GM18867 (cell line): ENCODE data around the gene CRTC2.
"Not testable (repeated sequence)": the region's sequence is repeated elsewhere in the genome, so short reads cannot be mapped to it uniquely, and the experiment has no call there.

Experiments
- ATAC-seq: cut with Tn5 transposase; IDR thresholded peaks from one replicate; pipeline ENCODE4 v1.9.1; 2021; ENCODE audit warnings: mild to moderate bottlenecking, moderate library complexity; ENCODE audit not compliant: unreplicated experiment

Gene CRTC2

DNA sequence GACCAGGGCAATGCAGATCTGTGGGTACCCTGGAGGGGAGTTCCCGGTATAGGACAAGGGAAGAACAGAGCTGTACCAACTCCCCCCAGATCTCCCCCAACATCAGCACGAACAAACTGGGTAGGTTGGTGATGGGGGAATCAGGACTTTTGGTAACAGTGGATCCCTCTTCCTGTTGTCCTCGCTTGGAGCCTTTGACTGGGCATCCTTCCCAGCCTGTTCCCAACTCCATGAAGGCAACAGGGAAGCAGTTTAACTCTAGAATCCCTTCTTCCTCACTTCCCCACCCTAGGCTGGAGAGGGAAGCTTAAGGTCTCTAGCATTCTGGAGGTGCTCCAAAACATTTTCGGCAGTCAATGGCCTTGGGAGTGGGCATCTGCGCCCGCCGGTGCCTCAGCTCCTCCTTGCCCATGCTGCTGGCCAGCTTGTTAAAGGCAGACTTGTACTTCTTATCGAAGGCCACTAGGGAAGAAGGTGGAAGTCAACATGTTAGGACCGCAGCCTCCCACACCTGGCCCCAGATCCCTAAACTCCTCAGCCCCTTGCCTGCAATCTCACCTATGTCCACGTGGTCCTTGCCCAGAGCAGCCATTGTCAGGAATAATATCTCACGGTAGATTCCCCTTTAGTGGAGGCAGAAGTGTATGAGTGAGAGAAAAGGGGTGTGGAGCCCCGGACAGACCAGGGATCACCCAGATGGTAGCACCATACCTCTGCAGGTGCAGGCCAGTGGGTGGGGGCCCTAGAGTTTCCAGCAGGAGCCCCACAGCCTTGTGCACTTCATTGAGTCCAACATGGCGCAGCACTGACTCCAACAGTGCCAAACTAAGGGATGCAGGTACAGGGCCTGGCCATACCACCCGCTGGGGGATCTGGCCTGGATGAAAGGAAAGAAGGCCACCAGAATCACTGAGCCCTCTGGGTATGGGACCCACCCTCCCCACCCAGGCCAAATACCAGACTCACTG is 28.1 kb downstream of the CRTC2 start:
- no peak for ATAC-seq

DNA sequence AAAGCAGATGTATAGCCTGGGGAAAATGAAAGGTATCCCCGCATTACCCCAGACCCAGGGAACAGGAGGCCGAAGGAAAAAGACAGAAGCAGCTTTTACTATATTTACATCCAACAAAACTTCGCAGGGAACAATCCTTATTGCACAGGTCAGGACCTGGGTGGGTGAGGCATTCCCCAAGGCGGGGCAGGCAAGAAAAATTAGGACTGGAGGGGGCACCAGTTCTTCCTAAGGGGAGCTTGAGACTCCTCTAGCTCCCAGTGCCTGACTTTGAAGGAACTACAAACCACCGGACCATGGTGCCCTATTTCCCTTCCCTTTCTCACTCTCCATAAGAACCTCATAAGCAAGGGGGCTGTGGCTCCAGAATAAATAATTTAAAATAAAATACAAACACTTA is 29.0 kb downstream of the CRTC2 start:
- no peak for ATAC-seq

DNA sequence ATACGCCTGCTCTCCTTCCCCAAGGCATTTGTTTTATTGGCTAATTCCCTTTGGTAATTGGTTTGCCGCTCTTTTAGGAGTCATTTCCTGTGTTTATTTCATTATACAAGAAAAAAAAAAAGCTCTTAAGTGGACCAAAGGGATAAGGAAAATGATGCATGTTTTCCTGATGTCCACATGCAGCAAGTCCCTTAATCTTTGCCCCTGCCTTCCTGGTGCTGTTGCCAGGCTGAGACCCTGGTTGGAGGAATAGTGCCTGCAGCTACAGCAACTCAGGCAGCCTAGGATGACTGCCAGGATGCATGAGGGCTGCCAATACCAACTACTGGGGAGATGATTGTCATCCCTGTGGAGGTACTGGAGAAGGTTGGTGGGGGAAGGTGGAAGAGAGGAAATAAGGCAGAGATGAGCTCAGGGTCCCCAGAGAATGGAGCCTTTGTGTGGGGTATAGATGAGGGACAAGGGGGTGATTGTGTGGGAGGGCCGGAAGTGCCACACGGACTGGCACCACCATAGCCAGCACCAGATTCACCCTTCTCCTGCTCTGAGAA is 29.5 kb downstream of the CRTC2 start:
- ATAC-seq, result no peak

DNA sequence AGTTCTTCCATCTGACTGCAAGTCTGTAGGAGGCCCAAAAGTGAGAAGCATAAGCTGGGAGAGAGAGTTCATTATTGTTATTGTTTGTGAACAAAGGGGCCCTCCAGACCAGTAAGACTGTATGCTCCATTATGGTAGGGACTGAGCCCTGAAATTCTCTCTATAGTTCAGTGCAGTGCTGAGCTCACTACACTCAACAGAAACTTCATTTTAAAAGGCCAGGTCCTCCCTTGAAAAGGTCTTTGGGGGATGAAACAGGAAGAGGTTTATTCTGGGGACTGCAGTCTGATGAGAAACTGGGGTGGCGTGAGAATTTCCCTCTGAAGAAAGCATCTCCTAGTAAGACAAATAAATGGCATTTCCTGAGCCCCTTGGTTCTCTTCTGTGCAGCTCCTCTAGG is 30.2 kb downstream of the CRTC2 start:
- ATAC-seq, result no peak

DNA sequence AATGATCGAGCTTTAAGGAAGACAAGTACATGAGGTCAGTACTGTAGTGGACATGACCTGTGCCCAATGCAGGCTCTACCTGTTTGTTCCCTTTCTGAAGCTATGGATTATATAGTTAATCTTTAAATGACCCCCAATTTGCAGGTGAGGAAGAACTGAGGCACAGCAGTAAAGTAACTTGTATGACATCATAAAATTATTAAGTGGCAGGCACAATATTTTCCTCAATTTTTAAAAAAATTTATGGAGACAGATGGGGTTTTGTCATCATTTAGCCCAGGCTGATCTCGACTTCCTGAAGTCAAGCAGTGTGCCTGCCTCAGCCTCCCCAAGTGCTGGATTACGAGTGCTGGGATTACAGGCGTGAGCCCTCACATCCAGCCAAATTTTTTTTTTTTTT is 32.0 kb downstream of the CRTC2 start:
- no peak for ATAC-seq

DNA sequence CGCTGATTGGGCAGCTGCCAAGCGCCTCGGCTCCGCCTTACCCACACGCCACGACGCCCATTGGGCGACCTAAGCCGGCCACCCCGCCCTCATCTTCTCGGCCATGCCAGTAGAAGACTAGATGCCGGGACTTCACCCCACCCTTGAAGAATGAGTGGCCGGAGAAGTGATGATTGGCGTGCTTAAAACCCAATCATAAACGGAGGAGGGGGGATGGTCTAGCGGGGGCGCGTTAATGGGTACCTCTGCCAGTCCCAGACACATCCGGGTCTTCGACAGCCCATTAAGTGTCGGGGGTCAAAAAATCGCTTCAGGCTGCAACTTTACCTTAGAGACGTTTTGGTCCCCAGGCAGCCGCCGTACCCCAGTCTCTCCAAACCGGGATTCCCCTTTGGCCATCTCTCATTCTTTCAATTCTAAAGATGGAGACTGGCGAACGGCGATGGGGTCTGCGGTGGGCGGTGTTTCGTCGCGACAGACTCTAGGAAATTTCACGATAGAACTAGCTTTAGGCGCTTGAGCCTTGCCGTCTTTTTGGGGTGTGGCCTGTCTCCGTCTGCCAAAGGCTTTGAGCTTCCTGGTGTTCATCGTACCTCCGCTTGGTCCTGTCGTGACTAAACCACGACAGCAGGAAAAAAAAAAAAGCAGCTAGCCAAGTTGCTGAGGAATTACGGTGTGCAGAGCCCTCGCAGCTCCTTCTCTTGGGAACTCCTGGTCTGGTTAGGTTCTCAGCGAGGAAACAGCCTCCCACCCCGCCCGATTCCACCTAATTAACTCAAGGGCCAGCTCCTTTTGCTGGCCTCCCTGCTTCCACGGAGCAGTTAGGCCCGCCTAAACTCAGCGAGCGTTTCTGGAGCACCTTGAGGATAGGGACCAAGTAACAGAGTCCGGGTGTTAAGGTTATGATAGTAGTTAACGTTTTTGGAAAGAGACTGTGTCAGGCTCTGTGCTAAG is 35.2 kb downstream of the CRTC2 start, which contains the start of gene GATAD2B:
TSS of gene GATAD2B (minus strand) at position 1 of the 954 bp plus-strand sequence. CDS start 94,625 bp downstream, outside the sequence.
- ATAC-seq, result peak; percentile 91

DNA sequence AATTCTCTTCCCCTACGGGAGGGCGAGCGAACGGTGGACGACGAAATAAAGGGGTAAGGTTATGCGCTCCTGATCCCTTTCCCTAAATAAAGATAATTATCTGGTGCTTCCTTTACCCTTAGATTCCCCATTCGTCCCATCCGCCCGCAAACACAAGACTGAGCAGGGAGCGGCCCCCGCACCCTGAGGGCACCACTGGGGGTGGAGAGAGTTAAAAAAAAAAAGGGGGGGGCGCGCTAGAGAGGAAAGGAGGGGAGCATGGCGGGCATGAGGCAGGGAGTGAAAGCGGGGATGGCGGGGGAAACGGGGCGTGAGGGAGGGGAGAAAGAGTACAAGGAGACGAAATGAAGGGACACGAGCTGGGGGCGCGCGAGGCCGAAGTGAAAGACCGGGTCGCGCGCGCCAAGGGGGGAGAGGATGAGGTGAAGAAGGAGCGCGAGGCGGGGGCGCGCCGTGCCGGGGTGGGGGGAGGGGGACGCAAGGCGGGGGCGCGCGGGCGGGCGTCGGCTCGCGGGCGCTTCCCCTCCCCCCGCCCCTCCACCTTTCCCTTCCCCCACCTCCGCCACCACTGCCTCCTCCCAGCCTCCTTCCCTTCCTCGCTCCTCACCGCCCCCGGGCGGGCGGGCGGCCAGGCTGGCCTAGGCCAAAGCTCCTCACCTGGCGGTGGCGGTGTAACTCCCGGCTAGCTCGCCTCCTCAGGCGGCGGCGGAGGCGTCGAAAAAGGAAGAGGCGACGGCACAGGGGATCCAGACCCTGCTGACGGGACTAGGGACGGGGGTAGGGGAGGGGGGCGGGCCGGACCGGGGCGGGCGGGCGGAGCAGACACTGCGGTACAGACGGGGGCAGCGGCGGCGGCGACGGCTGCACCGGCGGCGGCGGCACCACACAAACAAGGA is 36.1 kb downstream of the CRTC2 start:
- ATAC-seq, result peak; percentile 26

DNA sequence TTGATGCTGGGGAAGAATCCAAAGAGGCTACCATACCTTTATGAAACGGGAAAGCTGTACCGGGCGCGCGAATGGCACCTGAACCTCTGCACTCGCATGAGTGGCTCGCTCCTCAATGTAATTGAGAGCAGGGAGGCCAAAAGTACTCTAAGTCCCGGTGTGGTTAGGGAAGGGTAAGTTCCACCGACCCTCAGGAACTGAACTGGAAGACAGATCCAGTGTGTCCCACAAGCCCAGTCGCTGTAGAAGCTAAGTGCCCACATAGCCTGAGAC is 36.7 kb downstream of the CRTC2 start:
- ATAC-seq, result no peak

DNA sequence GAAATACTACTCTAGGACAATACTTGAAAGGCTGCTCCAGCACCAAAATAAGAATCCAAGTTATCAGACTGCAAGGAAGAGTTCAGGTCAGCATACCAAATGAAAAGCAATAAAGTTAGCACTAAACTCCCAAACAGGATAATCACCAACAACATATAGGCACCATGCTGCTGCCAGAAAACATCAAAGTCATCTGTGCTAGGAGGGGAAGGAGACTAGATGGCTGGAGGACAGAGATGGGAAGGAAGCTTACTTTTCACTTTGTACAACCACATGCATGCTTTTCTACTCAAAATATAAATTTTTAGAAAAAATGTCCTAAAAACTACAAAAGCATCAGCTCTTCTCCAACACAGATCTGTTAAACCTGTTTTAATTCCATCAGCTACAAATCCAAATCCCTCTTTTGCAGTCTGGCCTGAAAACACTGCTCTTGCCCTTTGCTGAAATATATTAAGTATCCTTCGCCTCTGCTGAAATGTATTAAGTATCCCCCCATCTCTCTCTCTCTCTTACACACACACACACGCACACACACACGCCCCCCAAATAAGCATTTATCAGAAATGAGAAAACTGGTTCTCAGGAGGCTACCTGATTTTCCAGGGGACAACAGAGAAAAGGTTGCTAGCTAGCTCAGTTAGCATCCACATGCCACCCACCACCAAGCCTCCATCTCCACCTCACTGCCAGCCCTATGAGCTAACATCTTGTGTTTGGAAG is 37.2 kb downstream of the CRTC2 start:
- no peak for ATAC-seq

DNA sequence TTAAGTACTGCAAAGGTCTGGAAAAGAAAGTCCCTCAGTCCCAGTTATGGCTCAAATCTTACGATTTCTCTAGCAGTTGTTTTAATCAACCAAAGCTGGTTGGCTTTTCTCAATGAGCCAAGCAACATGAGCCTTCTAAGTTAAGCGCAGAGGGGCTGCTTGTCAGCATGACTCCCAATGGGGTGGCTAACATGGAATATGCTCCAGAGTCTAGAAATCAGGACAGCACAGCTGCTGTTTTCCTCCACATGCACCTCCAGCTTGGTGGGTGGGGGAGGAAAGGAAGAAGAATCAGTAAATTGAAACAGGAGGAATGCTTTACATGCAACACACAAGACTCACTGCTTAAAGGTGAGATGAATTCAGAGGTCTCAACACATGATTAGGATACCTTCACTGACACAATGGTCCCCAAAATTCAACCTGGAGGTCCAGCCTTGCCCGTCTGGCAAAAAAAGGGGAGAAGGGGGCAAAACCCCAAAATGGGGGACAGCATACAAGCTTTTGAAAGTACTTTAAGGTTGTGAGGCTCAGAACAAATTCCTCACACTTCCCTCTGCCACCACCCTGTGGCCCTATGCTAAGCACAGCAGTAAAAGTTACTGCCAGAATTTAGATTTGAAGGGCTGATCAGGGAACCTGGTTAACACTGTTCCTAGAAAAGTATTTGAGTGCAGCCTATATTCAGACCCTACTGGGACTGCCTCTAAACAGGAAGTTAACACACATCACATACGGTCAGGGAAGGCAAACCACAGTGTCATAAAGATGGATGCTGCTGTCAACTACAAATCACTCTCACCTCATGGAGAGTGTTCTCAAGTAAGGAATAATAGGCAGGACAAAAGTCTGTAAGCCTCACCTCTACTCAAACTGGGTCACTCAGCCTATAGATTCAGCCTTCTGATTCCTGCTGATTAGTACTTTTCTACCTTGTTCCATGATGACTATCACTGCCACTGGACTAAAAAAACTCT is 38.2 kb downstream of the CRTC2 start:
- no peak for ATAC-seq

DNA sequence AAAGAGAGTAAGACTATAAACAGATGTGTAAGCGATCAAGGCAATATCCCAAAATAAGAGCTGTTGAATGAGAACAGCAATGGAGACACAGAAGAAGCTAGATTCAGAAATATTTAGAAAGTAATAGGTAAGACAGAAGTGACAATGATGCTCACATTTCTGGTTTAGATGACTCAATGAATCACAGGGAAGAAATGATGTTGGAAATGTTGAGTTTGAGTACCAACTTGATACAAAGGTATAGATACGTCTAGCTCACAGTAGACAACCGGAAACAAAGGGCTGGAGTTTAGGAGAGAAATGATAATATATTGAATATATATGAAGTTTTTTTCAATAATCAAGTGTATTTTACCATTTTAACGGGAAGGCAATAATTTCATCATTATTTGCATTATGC is 42.1 kb downstream of the CRTC2 start:
- ATAC-seq, result no peak

DNA sequence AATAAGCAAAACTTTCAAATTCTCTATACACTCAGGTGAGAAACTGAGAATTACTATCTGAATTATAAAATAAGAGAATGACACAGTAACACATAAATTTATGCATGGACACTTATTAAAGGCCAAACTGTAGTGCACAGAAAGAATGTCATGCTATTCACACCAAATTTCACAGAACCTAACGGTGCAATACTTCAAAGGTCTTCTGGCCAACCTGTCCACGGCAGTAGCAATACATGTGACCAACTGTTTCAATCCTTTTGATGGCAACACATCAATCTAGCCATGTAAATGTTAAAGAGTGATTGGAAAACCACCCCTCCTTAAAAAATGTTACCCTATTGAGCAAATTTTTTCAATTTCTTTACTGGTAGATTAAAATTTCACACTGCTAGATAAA is 46.1 kb downstream of the CRTC2 start:
- no peak for ATAC-seq

DNA sequence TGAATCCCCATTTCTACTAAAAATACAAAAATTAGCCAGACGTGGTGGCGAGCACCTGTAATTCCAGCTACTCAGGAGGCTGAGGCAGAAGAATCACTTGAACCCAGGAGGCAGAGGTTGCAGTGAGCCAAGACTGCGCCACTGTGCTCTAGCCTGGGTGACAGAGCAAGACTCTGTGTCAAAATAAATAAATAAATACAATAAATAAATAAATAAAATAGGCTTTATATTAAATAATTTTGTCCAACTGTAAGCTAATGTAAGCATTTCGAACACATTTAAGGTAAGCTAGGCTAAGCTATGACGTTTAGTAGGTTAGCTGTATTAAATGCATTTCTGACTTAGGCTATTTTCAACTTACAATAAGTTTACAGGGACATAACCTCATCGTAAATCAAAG is 47.9 kb downstream of the CRTC2 start:
- not testable (repeated sequence) for ATAC-seq

DNA sequence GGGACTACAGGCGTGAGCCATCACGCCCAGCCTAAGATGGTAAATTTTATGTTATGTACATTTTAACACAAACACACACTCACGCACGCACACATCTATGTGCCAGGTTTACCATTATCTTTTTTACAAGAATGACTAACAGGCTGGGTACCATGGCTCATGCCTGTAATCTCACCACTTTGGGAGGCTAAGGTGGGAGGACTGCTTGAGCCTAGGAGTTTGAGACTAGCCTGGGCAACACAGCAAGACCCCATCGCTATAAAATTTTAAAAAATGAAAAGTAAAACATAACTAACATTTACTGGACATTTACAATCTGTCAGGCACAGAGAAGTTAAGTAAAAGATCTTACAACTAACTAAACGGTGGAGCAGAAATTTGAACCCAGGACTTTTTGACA is 50.3 kb downstream of the CRTC2 start:
- ATAC-seq, result no peak

DNA sequence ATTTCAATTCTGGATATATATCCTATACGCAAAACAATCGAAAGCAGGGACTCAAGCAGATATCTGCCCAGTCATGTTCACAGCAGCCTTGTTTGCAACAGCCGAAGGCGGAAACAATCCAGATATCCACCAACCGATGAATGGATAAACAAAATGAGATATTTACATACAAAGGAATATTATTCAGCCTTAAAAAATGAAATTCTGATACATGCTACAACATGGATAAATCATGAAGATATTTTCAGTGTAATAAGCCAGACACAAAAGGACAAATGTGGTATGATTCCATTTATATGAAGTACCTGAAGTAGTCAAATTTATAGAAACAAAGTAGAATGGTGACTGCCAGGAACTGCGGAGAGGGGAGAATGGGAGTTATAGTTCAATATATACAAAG is 51.3 kb downstream of the CRTC2 start:
- ATAC-seq, result no peak

DNA sequence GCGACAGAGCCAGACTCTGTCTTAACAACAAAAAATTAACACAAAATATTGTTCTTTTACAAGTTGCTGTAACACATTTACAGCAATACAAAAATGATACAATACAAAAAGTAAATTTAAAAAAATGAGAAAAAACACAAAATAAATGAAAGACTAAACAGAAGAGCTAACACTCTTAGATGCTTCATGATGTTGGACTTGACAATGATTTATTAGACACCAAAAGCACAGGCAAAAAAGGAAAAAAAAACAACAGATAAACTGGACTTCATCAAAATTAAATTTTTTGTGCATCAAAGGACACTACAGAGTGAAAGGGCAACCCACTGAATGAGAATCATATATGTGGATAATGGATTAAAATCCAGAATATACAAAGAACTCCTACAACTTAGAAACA is 52.0 kb downstream of the CRTC2 start:
- no peak for ATAC-seq

DNA sequence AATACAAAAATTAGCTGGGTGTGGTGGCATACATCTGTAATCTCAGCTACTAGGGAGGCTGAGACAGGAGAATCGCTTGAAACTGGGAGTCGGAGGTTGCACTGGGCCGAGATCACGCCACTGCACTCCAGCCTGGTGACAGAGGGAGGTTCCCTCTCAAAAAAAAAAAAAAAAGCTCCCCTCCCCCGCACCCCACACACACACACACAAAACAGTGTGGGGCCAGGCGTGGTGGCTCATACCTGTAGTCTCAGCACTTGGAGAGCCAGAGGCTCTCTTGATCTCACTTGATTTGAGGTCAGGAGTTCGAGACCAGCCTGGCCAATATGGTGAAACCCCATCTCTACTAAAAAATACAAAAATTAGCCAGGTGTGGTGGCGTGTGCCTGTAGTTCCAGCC is 52.5 kb downstream of the CRTC2 start:
- not testable (repeated sequence) for ATAC-seq

DNA sequence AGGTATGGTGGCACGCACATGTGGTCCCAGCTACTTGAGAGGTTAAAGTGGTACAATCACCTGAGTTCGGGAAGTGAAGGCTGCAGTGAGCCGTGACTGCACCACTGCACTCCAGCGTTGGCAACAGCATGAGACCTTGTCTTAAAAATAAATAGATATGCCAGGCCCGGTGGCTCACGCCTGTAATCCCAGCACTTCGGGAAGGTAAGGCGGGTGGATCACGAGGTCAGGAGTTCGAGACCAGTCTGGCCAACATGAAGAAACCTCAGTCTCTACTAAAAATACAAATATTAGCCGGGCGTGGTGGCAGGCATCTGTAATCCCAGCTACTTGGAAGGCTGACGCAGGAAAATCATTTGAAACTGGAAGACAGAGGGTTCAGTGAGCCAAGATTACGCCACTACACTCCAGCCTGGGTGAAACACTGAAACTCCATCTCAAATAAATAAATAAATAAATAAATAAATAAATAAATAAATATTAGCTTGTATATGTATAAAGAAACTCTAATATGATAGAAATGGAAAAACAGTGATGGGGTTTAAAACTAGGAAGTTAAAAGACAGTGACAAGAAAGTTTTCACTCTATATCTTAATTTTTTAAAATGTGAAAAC is 54.5 kb downstream of the CRTC2 start:
- ATAC-seq, result no peak
